ENCODE results near the gene CGN. TPM values are rescaled to one million over a fixed set of nuclear protein-coding genes. Genes with fewer than 3 reads are reported as not detected.

CGN gene
- total RNA-seq, 4 donors from 2014 or later = 3.3 to 26.1 (median 15.1) TPM

DNA sequence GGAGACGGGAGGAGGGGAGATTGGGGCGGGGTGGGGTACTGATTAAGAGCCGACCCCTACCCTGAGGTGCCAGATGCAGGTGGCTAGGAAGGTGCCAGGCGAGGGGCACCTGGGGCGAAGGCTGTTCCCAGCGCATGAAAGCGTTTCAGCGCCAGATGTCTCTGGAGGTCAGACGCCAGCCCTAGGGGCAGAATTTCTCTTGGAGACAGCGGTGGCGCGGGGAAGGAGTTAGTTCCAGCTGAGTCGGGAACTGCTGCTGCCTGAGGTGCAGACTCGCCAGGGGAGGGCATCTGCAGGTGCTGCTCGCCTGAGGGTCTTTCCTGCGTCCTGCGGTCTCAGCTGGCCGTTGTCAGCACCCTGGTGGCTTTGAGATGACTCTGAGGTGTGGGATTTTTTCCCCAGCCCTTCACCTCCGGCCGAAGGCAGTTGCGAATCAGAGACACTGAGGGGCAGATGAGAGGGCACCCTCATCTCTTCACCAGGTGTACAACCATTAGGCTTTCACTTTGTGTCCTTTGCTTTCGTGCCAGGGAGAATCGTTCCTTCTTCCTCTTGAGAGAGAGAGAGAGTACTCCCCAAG is 539 bp downstream of the CGN start:
- intact Hi-C loops (cut with DNase I) = no loop called here
- TF ChIP-seq, protein P1, sequence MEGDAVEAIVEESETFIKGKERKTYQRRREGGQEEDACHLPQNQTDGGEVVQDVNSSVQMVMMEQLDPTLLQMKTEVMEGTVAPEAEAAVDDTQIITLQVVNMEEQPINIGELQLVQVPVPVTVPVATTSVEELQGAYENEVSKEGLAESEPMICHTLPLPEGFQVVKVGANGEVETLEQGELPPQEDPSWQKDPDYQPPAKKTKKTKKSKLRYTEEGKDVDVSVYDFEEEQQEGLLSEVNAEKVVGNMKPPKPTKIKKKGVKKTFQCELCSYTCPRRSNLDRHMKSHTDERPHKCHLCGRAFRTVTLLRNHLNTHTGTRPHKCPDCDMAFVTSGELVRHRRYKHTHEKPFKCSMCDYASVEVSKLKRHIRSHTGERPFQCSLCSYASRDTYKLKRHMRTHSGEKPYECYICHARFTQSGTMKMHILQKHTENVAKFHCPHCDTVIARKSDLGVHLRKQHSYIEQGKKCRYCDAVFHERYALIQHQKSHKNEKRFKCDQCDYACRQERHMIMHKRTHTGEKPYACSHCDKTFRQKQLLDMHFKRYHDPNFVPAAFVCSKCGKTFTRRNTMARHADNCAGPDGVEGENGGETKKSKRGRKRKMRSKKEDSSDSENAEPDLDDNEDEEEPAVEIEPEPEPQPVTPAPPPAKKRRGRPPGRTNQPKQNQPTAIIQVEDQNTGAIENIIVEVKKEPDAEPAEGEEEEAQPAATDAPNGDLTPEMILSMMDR (IDR thresholded peaks at IDR 0.05) = no peak
- TF ChIP-seq POLR2A (IDR thresholded peaks at IDR 0.05) = no peak
- Histone ChIP-seq H3K27me3 (peaks cover 0 to 6% (median 0%) of the 10 kb centered on the region in 4 donors), H3K4me1 (peaks cover 16 to 50% (median 20%) of the 10 kb centered on the region in 3 donors), H3K27ac (peak overlapping the region; percentile 52 to 83 (median 64)), H3K36me3 (no peaks in the 10 kb centered on the region), H3K4me3 (peak overlapping the region; percentile 50 to 73 (median 62)), H3K9me3 (no peaks in the 10 kb centered on the region)
- DNase-seq = no peak
- 0% methylated on average over 2 to 4 of the region's 23 CpGs for WGBS, 2 donors

DNA sequence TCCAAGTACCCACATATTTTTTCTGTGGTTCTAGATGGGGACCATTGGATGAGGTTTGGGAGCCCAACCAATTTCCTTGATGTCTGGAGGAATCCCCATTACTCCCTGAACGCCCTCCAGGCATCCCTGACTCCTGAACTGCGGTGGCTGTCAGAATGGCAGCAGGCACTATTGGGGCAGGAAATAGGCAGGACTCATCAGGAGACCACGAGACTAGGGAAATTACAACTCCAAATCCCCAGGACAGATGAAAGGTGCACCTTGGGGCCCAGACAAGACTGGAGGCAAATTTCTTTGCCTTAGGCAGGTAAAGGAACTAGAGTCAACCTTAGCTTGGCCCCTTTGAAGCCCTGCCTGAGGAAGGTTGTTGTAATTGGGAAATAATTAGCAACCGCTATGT is 1.1 kb downstream of the CGN start:
- Histone ChIP-seq H3K36me3 (no peaks in the 10 kb centered on the region), H3K27ac (peak overlapping the region; percentile 70 to 83 (median 74)), H3K4me1 (peaks cover 16 to 50% (median 20%) of the 10 kb centered on the region in 3 donors), H3K9me3 (no peaks in the 10 kb centered on the region), H3K4me3 (peak overlapping the region; percentile 50 to 73 (median 62)), H3K27me3 (peaks cover 0 to 6% (median 0%) of the 10 kb centered on the region in 4 donors)
- intact Hi-C loops (cut with DNase I) = no loop called here
- DNase-seq = no peak
- TF ChIP-seq, protein P1 (IDR thresholded peaks at IDR 0.05) = no peak
- no peak for TF ChIP-seq POLR2A (IDR thresholded peaks at IDR 0.05)
- 39 to 49% methylated on average over 2 to 3 of the region's 4 CpGs for WGBS, 2 donors

DNA sequence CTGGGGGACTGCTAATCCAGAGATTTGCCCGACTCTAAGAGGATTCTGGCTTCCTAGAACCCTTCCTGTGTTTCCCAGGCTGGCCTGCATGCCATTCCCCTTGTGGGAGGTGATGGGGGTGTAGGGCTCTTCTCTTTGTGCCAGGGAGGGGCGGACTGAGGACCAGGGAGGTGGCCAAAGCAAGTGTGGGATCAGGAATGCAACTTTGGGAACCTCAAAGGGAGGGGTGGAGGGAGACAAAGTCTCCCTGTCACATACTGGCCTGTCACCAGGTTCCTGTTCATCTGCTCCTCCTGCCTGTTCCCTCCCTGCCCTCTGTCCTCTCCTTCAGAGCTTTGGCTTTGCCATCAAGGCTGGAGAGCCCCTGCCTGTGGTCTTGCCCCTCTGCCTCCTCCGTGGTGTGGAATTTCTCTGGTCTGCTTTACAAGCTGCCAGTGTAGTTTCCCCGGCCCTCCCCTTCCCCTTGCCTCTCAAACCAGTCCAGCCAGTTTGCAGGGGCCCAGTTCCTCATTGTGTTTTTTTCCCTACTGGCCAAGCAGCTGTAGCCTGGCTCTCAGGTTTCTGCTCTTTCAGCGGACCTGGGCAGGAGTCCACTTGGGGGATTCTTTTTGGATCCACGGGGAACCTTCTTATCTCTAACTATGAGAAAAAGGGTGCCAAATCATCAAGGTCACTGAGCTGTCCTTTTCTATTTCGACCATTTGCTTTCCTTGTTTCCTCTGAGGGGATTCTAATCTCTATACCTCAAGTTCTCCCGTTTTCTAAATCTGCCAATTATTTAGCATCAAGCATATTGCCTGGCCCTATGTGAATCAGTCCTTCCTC is 1.8 kb downstream of the CGN start:
- 36 to 38% methylated on average over 6 to 8 of the region's 8 CpGs for WGBS, 2 donors
- Histone ChIP-seq H3K9me3 (no peaks in the 10 kb centered on the region), H3K4me3 (peak overlapping the region in 3 of 4 donors; percentile 55 to 73 (median 68)), H3K27me3 (peaks cover 0 to 6% (median 0%) of the 10 kb centered on the region in 4 donors), H3K36me3 (no peaks in the 10 kb centered on the region), H3K4me1 (peaks cover 16 to 50% (median 20%) of the 10 kb centered on the region in 3 donors), H3K27ac (peak overlapping the region; percentile 70 to 83 (median 74))
- TF ChIP-seq, protein P1 (IDR thresholded peaks at IDR 0.05) = no peak
- TF ChIP-seq POLR2A (IDR thresholded peaks at IDR 0.05) = no peak
- intact Hi-C loops (cut with DNase I) = no loop called here
- DNase-seq = no peak

DNA sequence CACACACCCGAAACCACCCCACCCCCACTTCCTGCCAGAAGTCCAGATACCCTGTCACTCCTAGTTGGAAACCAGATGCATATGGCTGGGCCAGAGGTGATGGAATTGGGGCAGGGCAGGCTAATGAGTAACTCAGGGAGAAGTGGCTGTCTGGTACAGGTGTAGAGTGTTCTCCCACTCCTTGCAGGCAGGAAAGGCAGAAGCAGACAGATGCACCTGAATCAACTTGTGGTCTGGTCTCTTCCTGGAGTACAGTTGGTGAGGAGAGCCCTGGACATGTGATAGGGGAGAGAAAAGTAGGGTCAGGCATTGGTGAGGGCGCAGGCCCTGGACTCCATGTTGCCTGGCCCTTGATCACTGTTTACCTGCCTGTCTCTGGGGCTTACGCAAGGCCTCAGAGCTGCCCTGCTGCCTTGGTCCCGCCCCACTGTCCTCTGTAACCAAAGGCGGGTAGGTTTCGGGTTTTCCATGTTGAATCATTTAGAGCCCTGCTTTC is 2.5 kb downstream of the CGN start:
- intact Hi-C loops (cut with DNase I) = no loop called here
- no peak for DNase-seq
- Histone ChIP-seq H3K27ac (peak overlapping the region; percentile 70 to 83 (median 74)), H3K9me3 (no peaks in the 10 kb centered on the region), H3K36me3 (peaks cover 0 to 4% (median 0%) of the 10 kb centered on the region in 3 donors), H3K27me3 (peaks cover 0 to 6% (median 0%) of the 10 kb centered on the region in 4 donors), H3K4me3 (peak overlapping the region in 1 of 4 donors; percentile 68), H3K4me1 (peaks cover 16 to 50% (median 20%) of the 10 kb centered on the region in 3 donors)
- WGBS, 2 donors = 55 to 71% methylated on average over 6 of the region's 6 CpGs
- TF ChIP-seq, protein P1 (IDR thresholded peaks at IDR 0.05) = no peak
- TF ChIP-seq POLR2A (IDR thresholded peaks at IDR 0.05) = no peak

DNA sequence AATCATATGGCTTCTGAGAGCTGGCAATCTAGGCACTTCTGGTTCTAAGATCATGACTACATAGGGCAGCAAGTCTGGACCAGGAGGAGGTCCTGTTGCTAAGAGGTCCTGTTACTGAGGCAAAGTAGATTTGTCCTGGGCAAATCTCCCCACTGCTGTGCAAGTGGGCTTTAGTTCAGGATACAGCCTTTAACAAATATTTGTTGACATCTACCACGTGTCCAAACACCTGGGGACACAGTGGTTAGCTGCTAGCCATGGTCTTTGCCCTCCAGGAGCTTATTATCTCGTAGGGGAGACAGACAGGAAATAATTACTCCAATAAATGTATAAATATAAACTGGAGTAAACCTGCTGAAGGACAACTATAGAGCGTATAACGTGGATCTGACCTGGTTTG is 3.2 kb downstream of the CGN start:
- TF ChIP-seq, protein P1 (IDR thresholded peaks at IDR 0.05) = no peak
- no peak for TF ChIP-seq POLR2A (IDR thresholded peaks at IDR 0.05)
- Histone ChIP-seq H3K27me3 (peaks cover 0 to 6% (median 0%) of the 10 kb centered on the region in 4 donors), H3K36me3 (peaks cover 0 to 11% (median 0%) of the 10 kb centered on the region in 3 donors), H3K27ac (peak overlapping the region; percentile 70 to 83 (median 74)), H3K4me3 (no peak overlapping the region), H3K9me3 (no peaks in the 10 kb centered on the region), H3K4me1 (peaks cover 16 to 47% (median 20%) of the 10 kb centered on the region in 3 donors)
- DNase-seq = no peak
- intact Hi-C loops (cut with DNase I) = no loop called here
- WGBS, 2 donors = 85 to 90% methylated on average over 4 of the region's 4 CpGs
